ENCODE data around the gene GPR61. TPM values are rescaled to one million over a fixed set of nuclear protein-coding genes. Genes with fewer than 3 reads are reported as not detected.

The GPR61 gene
- total RNA-seq, 1 donor from 2014 or later = not detected

GRCh38 chr1:109492779-109493178, 46.9 kb upstream of the GPR61 start:
- TF ChIP-seq, protein P1, sequence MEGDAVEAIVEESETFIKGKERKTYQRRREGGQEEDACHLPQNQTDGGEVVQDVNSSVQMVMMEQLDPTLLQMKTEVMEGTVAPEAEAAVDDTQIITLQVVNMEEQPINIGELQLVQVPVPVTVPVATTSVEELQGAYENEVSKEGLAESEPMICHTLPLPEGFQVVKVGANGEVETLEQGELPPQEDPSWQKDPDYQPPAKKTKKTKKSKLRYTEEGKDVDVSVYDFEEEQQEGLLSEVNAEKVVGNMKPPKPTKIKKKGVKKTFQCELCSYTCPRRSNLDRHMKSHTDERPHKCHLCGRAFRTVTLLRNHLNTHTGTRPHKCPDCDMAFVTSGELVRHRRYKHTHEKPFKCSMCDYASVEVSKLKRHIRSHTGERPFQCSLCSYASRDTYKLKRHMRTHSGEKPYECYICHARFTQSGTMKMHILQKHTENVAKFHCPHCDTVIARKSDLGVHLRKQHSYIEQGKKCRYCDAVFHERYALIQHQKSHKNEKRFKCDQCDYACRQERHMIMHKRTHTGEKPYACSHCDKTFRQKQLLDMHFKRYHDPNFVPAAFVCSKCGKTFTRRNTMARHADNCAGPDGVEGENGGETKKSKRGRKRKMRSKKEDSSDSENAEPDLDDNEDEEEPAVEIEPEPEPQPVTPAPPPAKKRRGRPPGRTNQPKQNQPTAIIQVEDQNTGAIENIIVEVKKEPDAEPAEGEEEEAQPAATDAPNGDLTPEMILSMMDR (IDR thresholded peaks at IDR 0.05) = no peak
- intact Hi-C loops (cut with micrococcal nuclease) = loop anchor here (5.0 kb wide), 3 partner anchors 165 to 540 kb away; partner anchors contain the start of genes GSTM4 and STRIP1
- ChIA-PET POLR2A (interaction anchor here (0.7 to 3.0 kb wide), 4 partner anchors 9 to 393 kb away, joined by 4 to 29 read pairs (median 8); partner anchors contain the start of gene ATXN7L2), CTCF (interaction anchor here (0.7 to 23.7 kb wide), 9 partner anchors 9 to 492 kb away, joined by 3 to 375 read pairs (median 5); partner anchors contain the start of genes AHCYL1, ATXN7L2 and SORT1)
- ATAC-seq (ENCODE audit: low read depth) (no peak), DNase-seq (no peak)
- Mint-ChIP-seq H3K27ac (no peak overlapping the region), H3K4me3 (peak overlapping the region; percentile 32), H3K4me1 (peaks cover 41% of the 10 kb centered on the region), H3K9me3 (no peaks in the 10 kb centered on the region), H3K27me3 (no peaks in the 10 kb centered on the region), H3K36me3 (ENCODE audit: low read depth) (peaks cover 38% of the 10 kb centered on the region)

DNA sequence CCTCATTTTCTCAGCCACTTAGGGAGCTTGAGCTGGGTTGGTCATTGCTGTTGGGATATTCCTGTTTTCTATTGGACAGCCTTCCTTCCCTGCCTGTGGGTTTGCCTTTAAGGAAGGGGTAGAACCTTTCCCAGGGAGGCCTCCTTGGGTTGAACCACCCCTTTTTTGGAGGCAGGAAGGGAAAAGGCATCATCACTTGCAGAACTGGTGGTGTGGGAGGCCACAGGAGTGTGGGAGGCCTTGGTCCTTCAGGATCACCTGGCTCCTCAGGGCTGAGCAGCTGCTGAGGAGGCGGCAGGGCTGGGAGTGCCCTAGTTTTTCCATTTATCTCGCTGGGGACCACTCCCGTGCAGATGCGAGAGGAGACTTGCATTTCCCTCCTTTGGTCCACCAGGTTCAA, 46.4 kb upstream of the GPR61 start:
- intact Hi-C loops (cut with micrococcal nuclease) = loop anchor here (5.0 kb wide), 3 partner anchors 164 to 539 kb away; partner anchors contain the start of genes GSTM4 and STRIP1
- Mint-ChIP-seq H3K4me3 (peak overlapping the region; percentile 98), H3K27me3 (no peaks in the 10 kb centered on the region), H3K36me3 (ENCODE audit: low read depth) (peaks cover 38% of the 10 kb centered on the region), H3K4me1 (peaks cover 43% of the 10 kb centered on the region), H3K27ac (no peak overlapping the region), H3K9me3 (no peaks in the 10 kb centered on the region)
- ATAC-seq (ENCODE audit: low read depth) (no peak), DNase-seq (no peak)
- ChIA-PET POLR2A (interaction anchor here (0.7 to 3.0 kb wide), 7 partner anchors 8 to 393 kb away, joined by 4 to 29 read pairs (median 5); partner anchors contain the start of genes ATXN7L2 and GNAI3), CTCF (interaction anchor here (1.0 to 23.7 kb wide), 11 partner anchors 10 to 491 kb away, joined by 3 to 375 read pairs (median 4); partner anchors contain the start of genes AHCYL1, ATXN7L2 and SORT1)
- TF ChIP-seq, protein P1 (IDR thresholded peaks at IDR 0.05) = no peak

- no peaks in the 10 kb centered on the region for H3K9me3 Mint-ChIP-seq
- peak within 1 kb of the TSS; percentile 91 for H3K27ac Mint-ChIP-seq
- peaks cover 43% of the 10 kb centered on the region for H3K4me1 Mint-ChIP-seq
- TF ChIP-seq, protein P1 (IDR thresholded peaks at IDR 0.05) = peak; percentile 81
- H3K36me3 Mint-ChIP-seq (ENCODE audit: low read depth) = peaks cover 36% of the 10 kb centered on the region
- peak; percentile 89 for ATAC-seq (ENCODE audit: low read depth)
- CTCF ChIA-PET = interaction anchor here (0.9 to 23.7 kb wide), 11 partner anchors 10 to 217 kb away, joined by 3 to 375 read pairs (median 4); partner anchors contain the start of genes ATXN7L2, PSMA5 and SORT1
- no peaks in the 10 kb centered on the region for H3K27me3 Mint-ChIP-seq
- POLR2A ChIA-PET = interaction anchor here (0.6 to 3.0 kb wide), 16 partner anchors 9 to 833 kb away, joined by 3 to 29 read pairs (median 4); partner anchors contain the start of genes AHCYL1, AMIGO1, ATXN7L2 and GNAI3
- intact Hi-C loops (cut with micrococcal nuclease) = loop anchor here (1.0 to 5.0 kb wide), 8 partner anchors 11 to 538 kb away; partner anchors contain the start of genes AMIGO1, AMPD2, ATXN7L2 and GNAT2
- peak; percentile 95 for DNase-seq
- peak within 1 kb of the TSS; percentile 98 for H3K4me3 Mint-ChIP-seq
Observed at GRCh38 chr1:109493805-109494539, 45.7 kb upstream of the GPR61 start, which contains the start of gene CYB561D1. TSS of gene CYB561D1 (plus strand) at chr1:109494094. CDS start at chr1:109494140, 46 bp downstream.

DNA sequence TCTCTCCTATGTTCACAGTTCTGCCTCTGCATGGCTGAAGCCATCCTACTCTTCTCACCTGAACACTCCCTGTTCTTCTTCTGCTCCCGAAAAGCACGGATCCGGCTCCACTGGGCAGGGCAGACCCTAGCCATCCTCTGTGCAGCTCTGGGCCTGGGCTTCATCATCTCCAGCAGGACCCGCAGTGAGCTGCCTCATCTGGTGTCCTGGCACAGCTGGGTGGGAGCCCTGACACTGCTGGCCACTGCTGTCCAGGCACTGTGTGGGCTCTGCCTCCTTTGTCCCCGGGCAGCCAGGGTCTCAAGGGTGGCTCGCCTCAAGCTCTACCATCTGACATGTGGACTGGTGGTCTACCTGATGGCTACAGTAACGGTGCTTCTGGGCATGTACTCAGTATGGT, 43.9 kb upstream of the GPR61 start:
- intact Hi-C loops (cut with micrococcal nuclease) = no loop called here
- Mint-ChIP-seq H3K27ac (no peak overlapping the region), H3K36me3 (ENCODE audit: low read depth) (peaks cover 45% of the 10 kb centered on the region), H3K4me1 (peaks cover 42% of the 10 kb centered on the region), H3K27me3 (no peaks in the 10 kb centered on the region), H3K9me3 (no peaks in the 10 kb centered on the region), H3K4me3 (peak overlapping the region; percentile 50)
- TF ChIP-seq, protein P1 (IDR thresholded peaks at IDR 0.05) = no peak
- no peak for DNase-seq
- ChIA-PET CTCF (interaction anchor here (23.7 kb wide), 1 partner anchor 35 kb away, joined by 375 read pairs; no protein-coding TSS in a partner anchor), POLR2A (no interaction called here)
- ATAC-seq (ENCODE audit: low read depth) = no peak

Data from activated B cell treated with CpG ODN at 0.5 μM for 24 hours (primary cell).